Cortex of kidney (tissue), 1 donor: Measurements from ENCODE around the gene NOL12.

Experiments used
- DNase-seq: peaks from one replicate; lab custom pipeline; 2025; lab: John Stamatoyannopoulos, UW

Gene NOL12

GRCh38 chr22:37659066-37659896 is 26.9 kb upstream of the NOL12 start:
- no peak for DNase-seq

GRCh38 chr22:37659897-37660708 is 26.0 kb upstream of the NOL12 start:
- no peak for DNase-seq

- DNase-seq, result no peak
These were observed 25.5 kb upstream of the NOL12 start for GRCh38 chr22:37660709-37661045.

GRCh38 chr22:37661160-37661924 is 24.8 kb upstream of the NOL12 start:
- no peak for DNase-seq

- DNase-seq, result no peak
These were observed 24.1 kb upstream of the NOL12 start for GRCh38 chr22:37662039-37662438.

DNA sequence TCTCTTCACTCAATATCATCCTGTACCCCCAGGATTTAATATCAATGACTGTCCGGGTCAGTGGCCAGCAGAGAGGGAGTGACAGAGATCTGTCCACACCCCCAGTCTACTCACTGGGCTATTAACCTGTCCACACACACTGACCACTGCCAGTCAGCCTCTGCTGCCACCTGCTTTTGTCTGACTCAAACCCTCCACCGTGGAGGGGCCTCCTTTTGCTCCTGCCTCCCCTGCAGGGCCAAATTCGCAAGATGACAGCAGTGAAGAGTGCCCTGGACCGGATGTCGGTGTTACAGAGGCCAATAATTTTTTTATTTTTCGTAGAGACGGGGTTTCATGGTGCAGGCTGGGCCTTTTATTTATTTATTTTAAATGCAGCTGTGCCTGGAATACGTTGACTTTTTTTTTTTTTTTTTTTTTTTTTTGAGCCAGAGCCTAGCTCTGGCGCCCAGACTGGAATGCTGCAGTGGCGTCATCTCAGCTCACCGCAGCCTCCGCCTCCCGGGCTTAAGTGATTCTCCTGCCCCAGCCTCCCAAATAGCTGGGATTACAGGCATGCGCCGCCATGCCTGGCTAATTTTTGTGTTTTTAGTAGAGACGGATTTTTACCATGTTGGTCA is 22.5 kb upstream of the NOL12 start:
- DNase-seq, result no peak

DNA sequence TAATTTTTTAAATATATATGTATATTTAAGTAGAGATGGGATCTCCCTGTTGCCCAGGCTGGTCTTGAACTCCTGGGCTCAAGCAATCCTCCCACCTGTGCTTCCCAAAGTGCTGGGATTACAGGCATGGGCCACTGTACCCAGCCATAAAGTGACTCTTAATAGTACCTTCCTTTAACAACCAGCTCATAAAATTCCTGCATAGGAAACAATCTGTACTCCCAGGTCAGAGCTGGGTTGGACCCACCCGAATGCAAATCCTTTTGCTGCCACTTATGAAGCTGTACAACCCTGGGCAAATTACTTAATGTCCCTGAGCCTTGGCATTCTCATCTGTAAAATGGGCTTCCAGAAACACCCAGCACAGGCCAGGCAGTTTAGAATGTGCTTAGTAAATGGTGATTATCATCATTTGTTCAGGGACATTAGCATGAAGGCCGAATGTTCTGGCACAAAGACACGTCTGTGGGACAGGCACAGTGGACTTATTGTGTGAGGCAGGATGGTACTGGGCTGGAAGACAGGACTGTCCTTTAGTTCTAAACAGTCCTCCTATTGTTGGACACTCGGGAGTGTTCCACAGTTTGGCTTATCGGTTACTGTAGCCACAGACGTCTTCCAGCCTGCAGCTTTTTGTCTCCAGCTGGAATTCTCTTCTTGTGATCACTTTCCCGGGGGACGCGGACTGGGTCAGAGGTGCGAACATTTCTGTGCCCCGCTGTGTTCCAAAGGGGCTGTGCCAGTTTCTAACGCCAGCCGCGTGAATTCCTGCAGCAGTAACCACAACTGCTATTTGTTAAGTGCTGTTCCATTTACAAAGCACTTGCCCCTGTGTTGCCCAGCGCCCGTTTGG is 21.7 kb upstream of the NOL12 start:
- DNase-seq, result no peak

DNA sequence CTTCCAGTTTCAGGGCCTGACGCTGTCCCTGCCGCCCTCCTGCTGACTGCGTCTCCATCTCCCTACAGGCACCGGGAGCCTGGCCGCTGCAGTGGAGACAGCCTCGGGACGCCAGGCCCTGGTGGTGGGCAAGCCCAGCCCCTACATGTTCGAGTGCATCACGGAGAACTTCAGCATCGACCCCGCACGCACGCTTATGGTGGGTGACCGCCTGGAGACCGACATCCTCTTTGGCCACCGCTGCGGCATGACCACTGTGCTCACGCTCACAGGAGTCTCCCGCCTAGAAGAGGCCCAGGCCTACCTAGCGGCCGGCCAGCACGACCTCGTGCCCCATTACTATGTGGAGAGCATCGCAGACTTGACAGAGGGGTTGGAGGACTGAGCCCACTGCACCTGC is 20.7 kb upstream of the NOL12 start:
- DNase-seq, result no peak

GRCh38 chr22:37669586-37669985 is 16.6 kb upstream of the NOL12 start:
- no peak for DNase-seq

- DNase-seq, result no peak
These were observed 13.8 kb upstream of the NOL12 start for GRCh38 chr22:37672206-37672919.

- no peak for DNase-seq
These were observed 13.2 kb upstream of the NOL12 start for GRCh38 chr22:37672920-37673455.

- no peak for DNase-seq
These were observed 11.9 kb upstream of the NOL12 start for GRCh38 chr22:37674248-37674647.

- no peak for DNase-seq
These were observed 10.9 kb upstream of the NOL12 start, which contains the start of gene LGALS1 for GRCh38 chr22:37674951-37675929. TSS of gene LGALS1 (plus strand) at chr22:37675636. CDS start at chr22:37675703, 67 bp downstream.

DNA sequence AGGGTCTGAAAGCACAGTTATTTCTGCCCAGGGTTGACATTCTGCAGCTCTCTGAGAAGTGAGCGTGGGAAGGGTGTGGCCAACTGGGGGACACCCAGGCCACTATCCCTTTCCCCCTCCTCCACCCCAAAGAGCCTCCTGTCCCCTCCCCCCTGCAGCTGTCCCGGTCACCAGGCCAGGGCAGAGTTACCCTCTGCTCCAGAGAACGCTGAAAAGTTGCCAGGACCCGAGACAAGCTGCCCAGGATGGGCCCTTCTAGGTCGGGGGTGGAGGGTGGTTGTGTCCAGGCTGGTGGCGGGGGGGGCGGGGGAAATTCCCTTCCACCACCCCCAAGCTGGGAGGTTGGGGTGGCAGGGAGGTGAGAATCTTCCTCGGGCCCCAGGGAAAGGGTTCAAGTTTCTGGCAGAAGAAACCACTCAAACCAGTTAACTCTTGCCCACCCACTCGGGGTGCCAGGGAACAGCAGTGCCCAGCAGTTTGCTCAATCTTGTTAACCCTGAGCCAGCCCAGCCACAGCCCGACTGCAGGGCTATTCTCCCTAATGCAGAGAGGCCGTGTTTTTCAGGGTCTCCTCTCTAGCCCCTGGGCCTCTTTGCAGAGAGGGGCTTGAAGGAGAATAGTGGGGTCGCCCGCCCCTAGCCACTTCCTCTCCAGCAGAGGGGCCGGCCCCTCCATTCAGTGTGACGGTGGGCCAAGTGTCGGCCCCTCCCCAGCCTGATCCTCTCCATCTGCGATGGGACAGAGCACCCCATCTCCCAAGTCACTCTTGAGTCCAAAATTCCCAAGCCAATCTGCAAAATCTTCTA is 10.0 kb upstream of the NOL12 start:
- DNase-seq, result no peak

DNA sequence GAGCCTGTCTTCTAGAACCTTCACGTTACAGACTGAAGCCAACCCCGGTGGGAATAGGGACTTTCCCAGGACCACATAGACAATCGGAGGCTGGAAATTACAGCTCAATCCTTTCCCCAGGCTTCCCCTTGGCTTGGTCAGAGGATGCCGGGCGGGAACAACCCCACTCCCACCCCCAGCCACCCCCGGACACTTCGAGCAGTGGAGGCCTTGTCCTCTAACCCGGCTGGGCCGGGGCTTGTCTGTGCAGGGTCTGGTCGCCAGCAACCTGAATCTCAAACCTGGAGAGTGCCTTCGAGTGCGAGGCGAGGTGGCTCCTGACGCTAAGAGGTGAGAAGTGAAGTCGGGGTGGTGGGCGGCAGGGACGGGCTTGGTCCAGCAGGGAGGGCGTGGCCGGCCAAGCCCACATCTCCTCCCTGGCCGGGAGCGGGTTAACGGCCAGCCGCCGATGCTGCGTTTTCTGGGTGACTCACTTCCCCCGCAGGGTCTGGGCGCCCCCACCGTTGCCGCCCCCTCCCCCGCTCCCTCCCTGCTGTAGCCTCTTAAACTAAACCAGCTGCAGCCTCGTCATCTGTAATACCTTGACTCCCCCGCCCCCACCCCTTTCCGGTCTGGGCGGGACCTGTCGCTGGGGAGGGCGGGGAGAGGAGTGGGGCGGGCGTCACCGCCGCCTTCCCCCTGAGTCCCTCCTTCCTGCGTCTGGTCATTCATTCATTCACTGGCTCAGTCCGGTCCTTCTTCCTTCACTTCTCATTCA is 9.2 kb upstream of the NOL12 start:
- no peak for DNase-seq

GRCh38 chr22:37677493-37677974 is 8.6 kb upstream of the NOL12 start:
- DNase-seq, result no peak

DNA sequence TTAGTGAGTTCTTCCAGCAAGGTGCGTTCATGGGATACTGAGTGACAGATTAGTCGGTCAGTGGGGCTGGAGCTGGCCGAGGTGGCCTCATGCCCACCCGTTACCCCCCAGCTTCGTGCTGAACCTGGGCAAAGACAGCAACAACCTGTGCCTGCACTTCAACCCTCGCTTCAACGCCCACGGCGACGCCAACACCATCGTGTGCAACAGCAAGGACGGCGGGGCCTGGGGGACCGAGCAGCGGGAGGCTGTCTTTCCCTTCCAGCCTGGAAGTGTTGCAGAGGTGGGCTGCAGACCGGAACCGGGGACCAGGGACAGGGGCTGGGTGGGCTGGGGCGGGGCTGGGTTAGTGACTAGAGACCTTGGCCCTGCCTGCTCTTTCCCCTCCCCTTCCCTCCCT is 7.8 kb upstream of the NOL12 start:
- DNase-seq, result no peak
